Stimulated activated naive CD8-positive, alpha-beta T cell treated with anti-CD3 and anti-CD28 coated beads, Interleukin-15, Interleukin-2, amounts not matched to agents 100 ng/mL and 50 ng/mL, for 24 hours (primary cell): Measurements from ENCODE around the gene ABTB1.

Experiments
- H3K27ac Mint-ChIP-seq: one replicate; pipeline ENCODE4 v1.8.0; 2021; ENCODE audit warnings: mild to moderate bottlenecking, mixed read lengths
- H3K27me3 Mint-ChIP-seq: one replicate; pipeline ENCODE4 v1.8.0; 2021; ENCODE audit warnings: mixed read lengths
- H3K36me3 Mint-ChIP-seq: one replicate; pipeline ENCODE4 v1.8.0; 2021; ENCODE audit warnings: low read depth, mixed read lengths
- H3K4me1 Mint-ChIP-seq: one replicate; pipeline ENCODE4 v1.8.0; 2021; ENCODE audit warnings: low read depth, mixed read lengths
- H3K4me3 Mint-ChIP-seq: one replicate; pipeline ENCODE4 v1.8.0; 2021; ENCODE audit warnings: mild to moderate bottlenecking, mixed read lengths
- H3K9me3 Mint-ChIP-seq: one replicate; pipeline ENCODE4 v1.8.0; 2021; ENCODE audit warnings: mixed read lengths

Gene ABTB1

GRCh38 chr3:127685708-127686511, 13.2 kb downstream of the ABTB1 start:
- Mint-ChIP-seq H3K4me1 (peaks cover 11% of the 10 kb centered on the region), H3K36me3 (no peaks in the 10 kb centered on the region), H3K4me3 (no peak overlapping the region), H3K27ac (no peak overlapping the region), H3K27me3 (no peaks in the 10 kb centered on the region), H3K9me3 (no peaks in the 10 kb centered on the region)

- Mint-ChIP-seq H3K27me3 (no peaks in the 10 kb centered on the region), H3K27ac (no peak overlapping the region), H3K4me1 (peaks cover 11% of the 10 kb centered on the region), H3K4me3 (no peak overlapping the region), H3K9me3 (no peaks in the 10 kb centered on the region), H3K36me3 (no peaks in the 10 kb centered on the region)
Observed at GRCh38 chr3:127686512-127686894, 13.8 kb downstream of the ABTB1 start.

GRCh38 chr3:127687228-127687737, 14.5 kb downstream of the ABTB1 start:
- Mint-ChIP-seq H3K27me3 (no peaks in the 10 kb centered on the region), H3K27ac (no peak overlapping the region), H3K36me3 (no peaks in the 10 kb centered on the region), H3K4me3 (no peak overlapping the region), H3K9me3 (no peaks in the 10 kb centered on the region), H3K4me1 (peaks cover 11% of the 10 kb centered on the region)

- Mint-ChIP-seq H3K9me3 (no peaks in the 10 kb centered on the region), H3K4me3 (no peak overlapping the region), H3K4me1 (peaks cover 11% of the 10 kb centered on the region), H3K36me3 (no peaks in the 10 kb centered on the region), H3K27ac (no peak overlapping the region), H3K27me3 (no peaks in the 10 kb centered on the region)
Observed at GRCh38 chr3:127688022-127688415, 15.3 kb downstream of the ABTB1 start.

GRCh38 chr3:127688416-127689265, 15.9 kb downstream of the ABTB1 start:
- Mint-ChIP-seq H3K4me3 (no peak overlapping the region), H3K9me3 (no peaks in the 10 kb centered on the region), H3K27ac (no peak overlapping the region), H3K4me1 (peaks cover 9% of the 10 kb centered on the region), H3K36me3 (no peaks in the 10 kb centered on the region), H3K27me3 (no peaks in the 10 kb centered on the region)

- Mint-ChIP-seq H3K27ac (no peak overlapping the region), H3K27me3 (no peaks in the 10 kb centered on the region), H3K9me3 (no peaks in the 10 kb centered on the region), H3K4me1 (peaks cover 2% of the 10 kb centered on the region), H3K36me3 (no peaks in the 10 kb centered on the region), H3K4me3 (no peak overlapping the region)
Observed at GRCh38 chr3:127689266-127689860, 16.6 kb downstream of the ABTB1 start.

- H3K27me3 Mint-ChIP-seq = no peaks in the 10 kb centered on the region
- H3K9me3 Mint-ChIP-seq = no peaks in the 10 kb centered on the region
- no peaks in the 10 kb centered on the region for H3K4me1 Mint-ChIP-seq
- no peaks in the 10 kb centered on the region for H3K36me3 Mint-ChIP-seq
- no peak overlapping the region for H3K27ac Mint-ChIP-seq
- H3K4me3 Mint-ChIP-seq = no peak overlapping the region
Observed at GRCh38 chr3:127690106-127690505, 17.4 kb downstream of the ABTB1 start.

- Mint-ChIP-seq H3K9me3 (no peaks in the 10 kb centered on the region), H3K4me3 (no peak overlapping the region), H3K36me3 (no peaks in the 10 kb centered on the region), H3K27ac (no peak overlapping the region), H3K4me1 (no peaks in the 10 kb centered on the region), H3K27me3 (no peaks in the 10 kb centered on the region)
Observed at GRCh38 chr3:127690823-127691452, 18.2 kb downstream of the ABTB1 start.

GRCh38 chr3:127691489-127691888, 18.7 kb downstream of the ABTB1 start:
- no peaks in the 10 kb centered on the region for H3K27me3 Mint-ChIP-seq
- H3K4me3 Mint-ChIP-seq = no peak overlapping the region
- no peaks in the 10 kb centered on the region for H3K36me3 Mint-ChIP-seq

GRCh38 chr3:127691974-127692373, 19.2 kb downstream of the ABTB1 start:
- Mint-ChIP-seq H3K36me3 (no peaks in the 10 kb centered on the region), H3K27me3 (no peaks in the 10 kb centered on the region), H3K4me1 (no peaks in the 10 kb centered on the region), H3K9me3 (no peaks in the 10 kb centered on the region), H3K27ac (no peak overlapping the region), H3K4me3 (no peak overlapping the region)

More at GRCh38 chr3:127691489-127691888, 18.7 kb downstream of the ABTB1 start:
- no peaks in the 10 kb centered on the region for H3K4me1 Mint-ChIP-seq
- no peaks in the 10 kb centered on the region for H3K9me3 Mint-ChIP-seq
- no peak overlapping the region for H3K27ac Mint-ChIP-seq

GRCh38 chr3:127692501-127693335, 20.0 kb downstream of the ABTB1 start:
- Mint-ChIP-seq H3K4me3 (no peak overlapping the region), H3K36me3 (no peaks in the 10 kb centered on the region), H3K27me3 (no peaks in the 10 kb centered on the region)

GRCh38 chr3:127693336-127693843, 20.6 kb downstream of the ABTB1 start:
- Mint-ChIP-seq H3K27me3 (no peaks in the 10 kb centered on the region), H3K36me3 (no peaks in the 10 kb centered on the region), H3K9me3 (no peaks in the 10 kb centered on the region), H3K4me1 (peaks cover 3% of the 10 kb centered on the region), H3K27ac (no peak overlapping the region), H3K4me3 (no peak overlapping the region)

More at GRCh38 chr3:127692501-127693335, 20.0 kb downstream of the ABTB1 start:
- H3K4me1 Mint-ChIP-seq = peaks cover 3% of the 10 kb centered on the region
- no peaks in the 10 kb centered on the region for H3K9me3 Mint-ChIP-seq
- H3K27ac Mint-ChIP-seq = no peak overlapping the region

GRCh38 chr3:127694467-127695215, 21.9 kb downstream of the ABTB1 start:
- Mint-ChIP-seq H3K4me3 (no peak overlapping the region), H3K36me3 (no peaks in the 10 kb centered on the region), H3K27me3 (no peaks in the 10 kb centered on the region), H3K4me1 (peaks cover 3% of the 10 kb centered on the region), H3K27ac (no peak overlapping the region), H3K9me3 (no peaks in the 10 kb centered on the region)
